HEK293 (cell line): ENCODE measurements around the gene GNA12.

Source experiments
- CTCF ChIA-PET: fragments of 350-600 bp; formaldehyde crosslinking; extraction: SDS; loops from one replicate; lab custom pipeline; 2021; ENCODE audit warnings: antibody characterized with exemption; lab: Yijun Ruan, JAX
- POLR2A ChIA-PET: fragments of 300-600 bp; formaldehyde crosslinking; extraction: SDS; loops from one replicate; lab custom pipeline; 2020; ENCODE audit warnings: antibody characterized with exemption, inconsistent platforms; lab: Yijun Ruan, JAX
- H3K27ac ChIP-seq: fragments of 200-500 bp; sonication (Bioruptor generic); 2 replicates; pipeline ENCODE4 v1.5.1; 2014; ENCODE audit warnings: low read depth, low read length, control low read depth, inconsistent platforms; ENCODE audit errors: extremely low read depth
- H3K36me3 ChIP-seq, 2 experiments: fragments of 200-500 bp in 1 of 2; sonication (Bioruptor generic) in 1 of 2; 1 replicate in 1 of 2; 2 replicates in 1 of 2; pipeline ENCODE4 v1.5.1; 2014 to 2017; ENCODE audit warnings: inconsistent platforms in 2 of 2, low read length in 2 of 2; ENCODE audit not compliant: control insufficient read depth in 2 of 2, insufficient read depth in 1 of 2
- H3K4me1 ChIP-seq: fragments of 200-500 bp; sonication (Bioruptor generic); 2 replicates; pipeline ENCODE4 v1.5.1; 2014; ENCODE audit warnings: mild to moderate bottlenecking, low read length, inconsistent platforms; ENCODE audit not compliant: control insufficient read depth, insufficient read depth
- H3K4me3 ChIP-seq: 2 replicates; pipeline ENCODE4 v1.5.1; 2011; ENCODE audit warnings: low read depth, mild to moderate bottlenecking, control low read depth, low read length, moderate library complexity
- H3K9me3 ChIP-seq: fragments of 200-500 bp; sonication (Bioruptor generic); 2 replicates; pipeline ENCODE4 v1.5.1; 2014; ENCODE audit warnings: low read depth, low read length, inconsistent platforms; ENCODE audit not compliant: control insufficient read depth, insufficient read depth
- BCL11A ChIP-seq: fragments of 450-650 bp; formaldehyde crosslinking; IDR thresholded peaks from 2 replicates; pipeline ENCODE4 v1.5.1; 2016; ENCODE audit warnings: low read depth, missing biosample characterization, missing genetic modification characterization
- BCL11B ChIP-seq: fragments of 450-650 bp; formaldehyde crosslinking; IDR thresholded peaks from 2 replicates; pipeline ENCODE4 v1.5.1; 2016; ENCODE audit warnings: low read depth, missing biosample characterization, missing genetic modification characterization
- IKZF3 ChIP-seq: fragments of 450-650 bp; IDR thresholded peaks from 2 replicates; pipeline ENCODE4 v1.5.0; 2018; ENCODE audit warnings: missing biosample characterization, mild to moderate bottlenecking, missing genetic modification characterization, moderate library complexity
- REPIN1 ChIP-seq: fragments of 450-650 bp; formaldehyde crosslinking; IDR thresholded peaks from 2 replicates; pipeline ENCODE4 v1.5.1; 2017; ENCODE audit warnings: missing biosample characterization, missing genetic modification characterization, low read depth
- SP2 ChIP-seq: fragments of 450-650 bp; formaldehyde crosslinking; IDR thresholded peaks from 2 replicates; pipeline ENCODE4 v1.5.1; 2016; ENCODE audit warnings: missing biosample characterization, missing genetic modification characterization
- ZBTB21 ChIP-seq: fragments of 450-650 bp; formaldehyde crosslinking; IDR thresholded peaks from 2 replicates; pipeline ENCODE4 v1.5.1; 2017; ENCODE audit warnings: missing biosample characterization, missing genetic modification characterization
- ZBTB48 ChIP-seq: fragments of 450-650 bp; formaldehyde crosslinking; IDR thresholded peaks from 2 replicates; pipeline ENCODE4 v1.5.1; 2016; ENCODE audit warnings: missing biosample characterization, missing genetic modification characterization
- ZFP41 ChIP-seq: fragments of 450-650 bp; formaldehyde crosslinking; IDR thresholded peaks from 2 replicates; pipeline ENCODE4 v1.5.1; 2016; ENCODE audit warnings: missing biosample characterization, missing genetic modification characterization, borderline replicate concordance
- ZIC2 ChIP-seq: fragments of 450-650 bp; formaldehyde crosslinking; IDR thresholded peaks from 2 replicates; pipeline ENCODE4 v1.5.1; 2016; ENCODE audit warnings: missing biosample characterization, missing genetic modification characterization
- ZNF112 ChIP-seq: fragments of 450-650 bp; formaldehyde crosslinking; IDR thresholded peaks from 2 replicates; pipeline ENCODE4 v1.5.0; 2017; ENCODE audit warnings: missing biosample characterization, missing genetic modification characterization
- ZNF132 ChIP-seq: fragments of 450-650 bp; formaldehyde crosslinking; IDR thresholded peaks from 2 replicates; pipeline ENCODE4 v1.5.1; 2017; ENCODE audit warnings: missing biosample characterization, missing genetic modification characterization, borderline replicate concordance
- ZNF146 ChIP-seq: fragments of 450-650 bp; formaldehyde crosslinking; IDR thresholded peaks from 2 replicates; pipeline ENCODE4 v1.5.1; 2016; ENCODE audit warnings: missing biosample characterization, missing genetic modification characterization
- ZNF157 ChIP-seq: fragments of 450-650 bp; formaldehyde crosslinking; IDR thresholded peaks from 2 replicates; pipeline ENCODE4 v1.5.1; 2016; ENCODE audit warnings: missing biosample characterization, missing genetic modification characterization
- ZNF184 ChIP-seq: fragments of 450-650 bp; IDR thresholded peaks from 2 replicates; pipeline ENCODE4 v1.5.1; 2018; ENCODE audit warnings: missing biosample characterization, mild to moderate bottlenecking, missing genetic modification characterization
- ZNF202 ChIP-seq: fragments of 450-650 bp; formaldehyde crosslinking; IDR thresholded peaks from 2 replicates; pipeline ENCODE4 v1.5.1; 2016; ENCODE audit warnings: missing biosample characterization, missing genetic modification characterization, borderline replicate concordance
- ZNF24 ChIP-seq: fragments of 450-650 bp; formaldehyde crosslinking; IDR thresholded peaks from 2 replicates; pipeline ENCODE4 v1.5.1; 2016; ENCODE audit warnings: missing biosample characterization, missing genetic modification characterization
- ZNF302 ChIP-seq: fragments of 450-650 bp; formaldehyde crosslinking; IDR thresholded peaks from 2 replicates; pipeline ENCODE4 v1.5.1; 2016; ENCODE audit warnings: missing biosample characterization, missing genetic modification characterization, low read depth
- ZNF354C ChIP-seq: fragments of 450-650 bp; formaldehyde crosslinking; IDR thresholded peaks from 2 replicates; pipeline ENCODE4 v1.5.1; 2016; ENCODE audit warnings: missing biosample characterization, missing genetic modification characterization, low read depth, borderline replicate concordance
- ZNF398 ChIP-seq: fragments of 450-650 bp; formaldehyde crosslinking; IDR thresholded peaks from 2 replicates; pipeline ENCODE4 v1.5.1; 2017; ENCODE audit warnings: missing biosample characterization, missing genetic modification characterization
- ZNF426 ChIP-seq: fragments of 450-650 bp; formaldehyde crosslinking; IDR thresholded peaks from 2 replicates; pipeline ENCODE4 v1.5.1; 2017; ENCODE audit warnings: missing biosample characterization, missing genetic modification characterization, mild to moderate bottlenecking, inconsistent platforms, moderate library complexity
- ZNF530 ChIP-seq: fragments of 450-650 bp; formaldehyde crosslinking; IDR thresholded peaks from 2 replicates; pipeline ENCODE4 v1.5.1; 2016; ENCODE audit warnings: low read depth, missing biosample characterization, missing genetic modification characterization
- ZNF571 ChIP-seq: fragments of 450-650 bp; formaldehyde crosslinking; IDR thresholded peaks from 2 replicates; pipeline ENCODE4 v1.5.0; 2017; ENCODE audit warnings: missing biosample characterization, missing genetic modification characterization
- ZNF596 ChIP-seq: fragments of 450-650 bp; IDR thresholded peaks from 2 replicates; pipeline ENCODE4 v1.5.0; 2018; ENCODE audit warnings: missing biosample characterization, mild to moderate bottlenecking, missing genetic modification characterization, moderate library complexity
- ZNF621 ChIP-seq: fragments of 450-650 bp; formaldehyde crosslinking; IDR thresholded peaks from 2 replicates; pipeline ENCODE4 v1.5.1; 2017; ENCODE audit warnings: missing biosample characterization, missing genetic modification characterization
- ZNF747 ChIP-seq: fragments of 450-650 bp; formaldehyde crosslinking; IDR thresholded peaks from 2 replicates; pipeline ENCODE4 v1.5.1; 2016; ENCODE audit warnings: missing biosample characterization, missing genetic modification characterization
- ZNF785 ChIP-seq: fragments of 450-650 bp; formaldehyde crosslinking; IDR thresholded peaks from 2 replicates; pipeline ENCODE4 v1.5.1; 2016; ENCODE audit warnings: missing biosample characterization, missing genetic modification characterization
- ZSCAN30 ChIP-seq: fragments of 450-650 bp; IDR thresholded peaks from 2 replicates; pipeline ENCODE4 v1.5.1; 2018; ENCODE audit warnings: missing biosample characterization, mild to moderate bottlenecking, missing genetic modification characterization, moderate library complexity
- ZXDB ChIP-seq: fragments of 450-650 bp; formaldehyde crosslinking; IDR thresholded peaks from 2 replicates; pipeline ENCODE4 v1.5.1; 2016; ENCODE audit warnings: missing biosample characterization, missing genetic modification characterization

GNA12 gene

GRCh38 chr7:2711895-2712675 is 132.0 kb downstream of the GNA12 start:
- POLR2A ChIA-PET = no interaction called here
- no peaks in the 10 kb centered on the region for H3K4me1 ChIP-seq
- H3K27ac ChIP-seq = no peak overlapping the region

GRCh38 chr7:2710901-2711551 is 133.1 kb downstream of the GNA12 start:
- H3K36me3 ChIP-seq = no peaks in the 10 kb centered on the region
- no peaks in the 10 kb centered on the region for H3K9me3 ChIP-seq
- no peak overlapping the region for H3K27ac ChIP-seq
- TF ChIP-seq ZNF426 (tag by site-specific recombination) (no peak), ZSCAN30 (tag by site-specific recombination) (no peak), ZNF112 (tag by site-specific recombination) (peak; percentile 94), ZXDB (no peak)
- ChIA-PET POLR2A (no interaction called here), CTCF (interaction anchor here (0.6 to 5.2 kb wide), 9 partner anchors 8 to 1141 kb away, joined by 3 to 39 read pairs (median 6); partner anchors contain the start of gene AMZ1)
- no peaks in the 10 kb centered on the region for H3K4me1 ChIP-seq
- no peak overlapping the region for H3K4me3 ChIP-seq

More at GRCh38 chr7:2711895-2712675, 132.0 kb downstream of the GNA12 start:
- no peaks in the 10 kb centered on the region for H3K36me3 ChIP-seq
- no peaks in the 10 kb centered on the region for H3K9me3 ChIP-seq
- TF ChIP-seq ZNF146 (tag by site-specific recombination) (no peak), ZNF621 (no peak), ZNF530 (tag by site-specific recombination) (no peak), ZBTB21 (tag by site-specific recombination) (no peak), IKZF3 (tag by site-specific recombination) (no peak), ZNF398 (tag by site-specific recombination) (no peak), ZNF202 (tag by site-specific recombination) (no peak), ZNF785 (tag by site-specific recombination) (no peak), ZSCAN30 (tag by site-specific recombination) (no peak)
- CTCF ChIA-PET = interaction anchor here (1.9 kb wide), 1 partner anchor 41 kb away, joined by 10 read pairs; no protein-coding TSS in a partner anchor
- H3K4me3 ChIP-seq = no peak overlapping the region

GRCh38 chr7:2710286-2710655 is 133.8 kb downstream of the GNA12 start:
- ChIA-PET CTCF (interaction anchor here (0.5 to 5.2 kb wide), 38 partner anchors 9 to 1142 kb away, joined by 3 to 39 read pairs (median 4); partner anchors contain the start of genes AMZ1 and TTYH3), POLR2A (no interaction called here)
- no peaks in the 10 kb centered on the region for H3K9me3 ChIP-seq
- H3K4me3 ChIP-seq = no peak overlapping the region
- H3K27ac ChIP-seq = no peak overlapping the region
- H3K4me1 ChIP-seq = no peaks in the 10 kb centered on the region
- no peaks in the 10 kb centered on the region for H3K36me3 ChIP-seq
- no peak for TF ChIP-seq REPIN1 (tag by site-specific recombination)
- no peak for TF ChIP-seq ZNF596 (tag by site-specific recombination)
- TF ChIP-seq ZFP41 = no peak
- TF ChIP-seq ZBTB48 = no peak
- TF ChIP-seq ZNF184 (tag by site-specific recombination) = no peak
- TF ChIP-seq ZNF571 (tag by site-specific recombination) = no peak
- no peak for TF ChIP-seq ZNF132 (tag by site-specific recombination)
- TF ChIP-seq BCL11B (tag by site-specific recombination) = no peak
- no peak for TF ChIP-seq ZNF354C (tag by site-specific recombination)
- no peak for TF ChIP-seq ZIC2
- no peak for TF ChIP-seq SP2 (tag by site-specific recombination)
- no peak for TF ChIP-seq ZNF157 (tag by site-specific recombination)
- TF ChIP-seq ZNF24 (tag by site-specific recombination) = no peak
- TF ChIP-seq ZNF146 (tag by site-specific recombination) = no peak
- no peak for TF ChIP-seq ZNF302 (tag by site-specific recombination)
- no peak for TF ChIP-seq ZNF747 (tag by site-specific recombination)
- TF ChIP-seq BCL11A (tag by site-specific recombination) = no peak
